ENCODE results near the gene FERD3L. TPM values are rescaled to one million over a fixed set of nuclear protein-coding genes. Genes with fewer than 3 reads are reported as not detected.

FERD3L gene
- total RNA-seq, 1 experiment from 2014 or later: not detected

GRCh38 chr7:19107081-19107355 is 38.2 kb downstream of the FERD3L start:
- no CpG with 5 or more reads among the region's 6 CpGs for WGBS (ENCODE audit: extremely low coverage, insufficient read length, low lambda C conversion rate)
- H3K27me3 ChIP-seq (ENCODE audit: insufficient read depth, low read length): peaks cover 67% of the 10 kb centered on the region
- peaks cover 100% of the 10 kb centered on the region for H3K27me3 Mint-ChIP-seq (ENCODE audit: low read depth)

More at GRCh38 chr7:19107081-19107355, 38.2 kb downstream of the FERD3L start:
- no peak overlapping the region for H3K23ac ChIP-seq (ENCODE audit: insufficient read length, low read depth, low read length)
- H2BK5ac ChIP-seq (ENCODE audit: insufficient read length, low read length): no peak overlapping the region
- no peak overlapping the region for H3K9ac ChIP-seq (ENCODE audit: extremely low read depth, insufficient read length, low read length)
- no peak overlapping the region for H3K4ac ChIP-seq (ENCODE audit: low read depth, low read length)
- H3K4me1 Mint-ChIP-seq: peaks cover 49 to 63% of the 10 kb centered on the region in 2 experiments
- H3K9me3 ChIP-seq (ENCODE audit: control insufficient read depth, low read depth, low read length): no peaks in the 10 kb centered on the region
- H3K23me2 ChIP-seq (ENCODE audit: insufficient read length, low read depth, low read length, poor library complexity, severe bottlenecking): peaks cover 27% of the 10 kb centered on the region
- TF ChIP-seq CTCF (conservative IDR thresholded peaks at IDR 0.05): no peak
- H2BK15ac ChIP-seq (ENCODE audit: low read depth, low read length): no peak overlapping the region
- H4K20me1 ChIP-seq (ENCODE audit: control insufficient read depth, insufficient read depth, insufficient read length): no peaks in the 10 kb centered on the region
- H3K14ac ChIP-seq (ENCODE audit: insufficient read depth, low read length): no peak overlapping the region
- H2BK120ac ChIP-seq (ENCODE audit: low read depth, low read length, poor library complexity, severe bottlenecking): no peak overlapping the region
- H3K4me1 ChIP-seq (ENCODE audit: insufficient read depth, low read length): peaks cover 10% of the 10 kb centered on the region
- no peak overlapping the region for H4K91ac ChIP-seq (ENCODE audit: insufficient read length, low read depth, low read length)
- peaks cover 0 to 2% of the 10 kb centered on the region in 2 experiments; a peak in 1 of 5 replicates for H3K9me3 Mint-ChIP-seq
- no peak overlapping the region for H4K5ac ChIP-seq (ENCODE audit: insufficient read length, low read depth, low read length)
- H2AFZ ChIP-seq (ENCODE audit: low read length): peak overlapping the region; percentile 63
- peak overlapping the region; percentile 85 for H3K4me2 ChIP-seq (ENCODE audit: insufficient read depth, insufficient read length, low read length)
- H2BK20ac ChIP-seq (ENCODE audit: low read depth, low read length, poor library complexity, severe bottlenecking): no peak overlapping the region
- no peaks in the 10 kb centered on the region for H3K36me3 Mint-ChIP-seq (ENCODE audit: insufficient read depth in 1 of 3, low read depth in 3 of 3)
- H2AK5ac ChIP-seq (ENCODE audit: insufficient read length, low read length): no peak overlapping the region
- H3K4me3 Mint-ChIP-seq: peak overlapping the region; percentile 63 to 86; a peak in 4 of 5 replicates
- H3K79me2 ChIP-seq (ENCODE audit: insufficient read depth, low read length): no peaks in the 10 kb centered on the region
- no peak for DNase-seq
- no peak overlapping the region for H3T11ph ChIP-seq (ENCODE audit: low read length)
- no peak overlapping the region for H4K8ac ChIP-seq (replicated peaks; ENCODE audit: insufficient read length, low read depth, low read length)
- no peak overlapping the region for H3K18ac ChIP-seq (ENCODE audit: insufficient read length, low read depth, low read length)
- no peak overlapping the region for H3K27ac Mint-ChIP-seq
- H3K27ac ChIP-seq (ENCODE audit: insufficient read length, low read depth, low read length): no peak overlapping the region
- H3K56ac ChIP-seq (ENCODE audit: insufficient read length, low read depth, low read length): no peak overlapping the region
- no peaks in the 10 kb centered on the region for H3K79me1 ChIP-seq (ENCODE audit: insufficient read depth, low read depth, low read length, poor library complexity, severe bottlenecking)
- no peak overlapping the region for H2BK12ac ChIP-seq (ENCODE audit: insufficient read length, low read depth, low read length)

All from H9 (cell line).